Measurements from ENCODE around the gene MYOZ3.

Gene MYOZ3

DNA sequence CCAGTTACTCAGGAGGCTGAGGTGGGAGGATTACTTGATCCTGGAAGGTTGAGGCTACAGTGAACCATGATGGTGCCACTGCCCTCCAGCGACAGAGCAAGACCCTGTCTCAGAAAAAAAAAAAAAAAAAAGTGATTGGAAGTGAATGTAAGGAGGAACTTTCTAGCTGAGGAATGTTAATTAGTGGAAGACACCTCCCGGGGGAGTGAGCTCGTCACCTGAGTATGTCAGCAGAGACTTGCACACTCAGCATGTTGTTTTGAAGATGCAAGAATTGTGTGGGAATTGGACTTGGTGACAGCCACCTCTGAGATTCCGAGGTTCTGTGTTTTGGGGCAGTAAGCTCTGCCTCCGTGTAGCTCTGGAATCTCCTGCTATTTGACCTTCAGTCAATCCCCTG is 17.0 kb upstream of the MYOZ3 start:
- no peak for DNase-seq

DNA sequence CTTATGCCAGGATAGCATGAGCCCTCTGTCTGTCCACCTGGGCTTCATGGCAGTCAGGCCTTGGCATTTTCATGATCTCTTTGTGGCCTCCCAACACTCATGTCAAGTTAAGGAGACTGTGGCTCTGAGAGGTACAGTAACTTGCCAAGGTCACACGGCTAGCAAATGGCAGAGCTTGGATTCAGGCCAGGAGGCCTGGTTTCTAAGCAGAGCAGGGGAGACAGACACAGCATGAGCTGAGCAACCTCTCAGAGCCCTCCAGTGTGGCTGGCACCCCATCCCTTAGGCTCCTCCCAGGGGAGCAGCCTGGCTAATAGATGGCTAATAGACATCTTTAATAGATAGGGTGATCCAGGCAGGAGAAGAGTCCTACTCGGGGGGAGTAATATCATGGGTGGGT is 16.5 kb upstream of the MYOZ3 start:
- DNase-seq: no peak

- no peak for DNase-seq
Observed at GRCh38 chr5:150645070-150645700, 15.9 kb upstream of the MYOZ3 start.

GRCh38 chr5:150647275-150648251 is 13.5 kb upstream of the MYOZ3 start:
- no peak for DNase-seq

DNA sequence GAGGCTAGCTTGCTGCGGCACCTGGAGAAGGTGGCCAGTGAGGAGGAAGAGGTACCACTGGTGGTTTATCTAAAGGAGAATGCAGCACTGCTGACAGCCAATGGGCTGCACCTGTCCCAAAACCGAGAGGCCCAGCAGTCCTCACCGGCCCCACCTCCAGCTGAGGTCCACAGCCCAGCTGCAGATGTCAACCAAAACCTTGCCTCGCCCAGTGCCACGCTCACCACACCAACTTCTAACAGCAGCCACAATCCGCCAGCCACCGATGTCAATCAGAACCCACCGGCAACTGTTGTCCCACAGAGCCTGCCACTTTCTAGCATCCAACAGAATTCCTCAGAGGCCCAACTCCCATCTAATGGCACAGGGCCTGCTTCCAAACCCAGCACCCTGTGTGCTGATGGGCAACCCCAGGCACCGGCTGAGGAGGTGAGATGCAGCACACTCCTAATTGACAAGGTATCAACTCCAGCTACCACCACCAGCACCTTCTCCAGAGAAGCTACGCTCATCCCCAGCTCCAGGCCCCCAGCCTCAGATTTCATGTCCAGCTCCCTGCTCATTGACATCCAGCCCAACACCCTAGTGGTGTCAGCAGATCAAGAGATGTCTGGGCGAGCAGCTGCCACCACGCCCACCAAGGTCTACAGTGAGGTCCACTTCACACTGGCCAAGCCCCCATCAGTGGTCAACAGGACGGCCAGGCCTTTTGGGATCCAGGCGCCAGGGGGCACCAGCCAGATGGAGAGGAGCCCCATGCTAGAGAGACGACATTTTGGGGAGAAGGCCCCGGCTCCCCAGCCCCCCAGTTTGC is 12.6 kb upstream of the MYOZ3 start:
- DNase-seq: no peak

GRCh38 chr5:150649108-150650020 is 11.7 kb upstream of the MYOZ3 start:
- DNase-seq: no peak

DNA sequence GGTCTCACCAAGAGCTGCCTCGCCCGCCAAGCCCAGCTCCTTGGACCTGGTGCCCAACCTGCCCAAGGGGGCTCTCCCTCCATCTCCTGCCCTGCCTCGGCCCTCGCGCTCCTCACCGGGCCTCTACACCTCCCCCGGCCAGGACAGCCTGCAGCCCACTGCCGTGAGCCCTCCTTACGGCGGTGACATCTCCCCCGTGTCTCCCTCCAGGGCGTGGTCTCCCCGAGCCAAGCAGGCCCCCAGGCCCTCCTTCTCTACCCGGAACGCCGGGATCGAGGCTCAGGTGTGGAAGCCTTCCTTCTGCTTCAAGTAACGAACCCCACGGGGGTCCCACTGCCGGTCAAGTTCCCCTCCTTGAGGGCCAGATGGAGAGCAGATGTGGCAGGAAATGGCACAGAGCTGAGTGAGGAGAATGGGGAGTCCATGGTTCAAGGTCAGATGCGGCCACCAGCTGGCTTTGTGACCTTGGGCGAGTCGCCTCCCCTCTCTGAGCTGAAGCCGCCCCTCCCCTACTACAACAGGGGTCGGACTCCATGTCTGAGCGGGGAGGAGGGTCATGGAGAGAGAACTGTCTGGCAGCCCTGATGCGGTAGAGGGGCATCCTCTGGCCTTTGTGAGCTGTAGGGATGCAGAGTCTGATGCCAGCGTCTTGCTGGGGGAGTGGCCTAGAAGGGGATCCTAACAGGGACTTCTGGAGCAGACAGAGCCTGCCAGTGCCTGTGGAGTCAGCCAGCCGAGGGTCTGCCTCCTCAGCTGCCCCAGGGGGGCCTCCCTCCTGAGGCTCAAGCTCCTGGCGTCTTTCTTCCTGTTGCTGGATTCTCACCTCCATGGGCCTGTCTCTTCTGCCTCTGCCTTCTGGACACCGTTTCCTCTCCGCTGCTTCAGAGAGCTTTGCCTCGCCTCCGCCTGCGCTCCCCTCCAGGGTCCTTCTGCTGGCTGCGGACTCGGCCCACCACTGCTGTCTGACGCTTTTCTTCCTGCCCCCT is 10.7 kb upstream of the MYOZ3 start:
- no peak for DNase-seq

DNA sequence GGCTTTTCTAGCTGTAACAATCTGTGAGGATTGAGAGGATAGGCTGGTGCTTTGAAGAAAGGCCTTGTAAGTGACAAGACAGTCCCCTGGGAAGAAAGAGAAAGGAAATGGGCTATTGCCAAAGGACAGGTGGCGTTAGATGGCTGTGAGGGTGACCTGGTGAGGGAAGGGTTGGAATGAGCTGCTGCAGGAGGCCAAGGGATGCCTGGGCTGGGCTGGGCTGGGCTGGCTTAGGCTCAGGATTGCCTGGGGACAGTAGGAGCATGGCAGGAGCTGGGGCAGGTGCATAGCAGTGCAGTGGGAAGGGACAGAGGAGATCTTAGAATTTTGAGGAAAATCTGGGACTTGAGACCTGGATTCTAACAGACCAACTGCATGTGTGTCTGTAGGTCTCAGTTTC is 9.7 kb upstream of the MYOZ3 start:
- DNase-seq: no peak

GRCh38 chr5:150651924-150652671 is 9.0 kb upstream of the MYOZ3 start:
- DNase-seq: no peak

GRCh38 chr5:150653145-150653761 is 7.8 kb upstream of the MYOZ3 start:
- no peak for DNase-seq

- no peak for DNase-seq
Observed at GRCh38 chr5:150653762-150654556, 7.1 kb upstream of the MYOZ3 start.

DNA sequence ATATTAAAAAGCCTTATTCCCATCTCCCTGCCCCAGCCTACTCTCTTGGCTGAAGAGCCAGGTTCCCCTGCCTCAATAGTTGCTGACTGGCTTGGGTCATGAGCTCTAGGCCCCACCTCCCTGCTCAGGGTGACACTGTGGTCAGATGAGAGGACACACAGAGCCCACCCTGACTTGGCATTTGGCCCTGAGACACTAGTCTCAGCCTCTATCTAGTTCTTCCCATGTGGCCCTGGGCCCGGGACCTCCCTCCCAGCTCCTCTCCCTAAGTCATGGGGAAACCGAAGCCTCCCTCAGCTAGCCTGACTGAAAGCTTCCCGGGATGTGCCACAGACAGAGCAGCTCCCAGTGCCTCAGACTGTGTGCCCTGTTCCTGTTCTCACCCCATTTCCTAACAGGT is 5.8 kb upstream of the MYOZ3 start:
- no peak for DNase-seq

DNA sequence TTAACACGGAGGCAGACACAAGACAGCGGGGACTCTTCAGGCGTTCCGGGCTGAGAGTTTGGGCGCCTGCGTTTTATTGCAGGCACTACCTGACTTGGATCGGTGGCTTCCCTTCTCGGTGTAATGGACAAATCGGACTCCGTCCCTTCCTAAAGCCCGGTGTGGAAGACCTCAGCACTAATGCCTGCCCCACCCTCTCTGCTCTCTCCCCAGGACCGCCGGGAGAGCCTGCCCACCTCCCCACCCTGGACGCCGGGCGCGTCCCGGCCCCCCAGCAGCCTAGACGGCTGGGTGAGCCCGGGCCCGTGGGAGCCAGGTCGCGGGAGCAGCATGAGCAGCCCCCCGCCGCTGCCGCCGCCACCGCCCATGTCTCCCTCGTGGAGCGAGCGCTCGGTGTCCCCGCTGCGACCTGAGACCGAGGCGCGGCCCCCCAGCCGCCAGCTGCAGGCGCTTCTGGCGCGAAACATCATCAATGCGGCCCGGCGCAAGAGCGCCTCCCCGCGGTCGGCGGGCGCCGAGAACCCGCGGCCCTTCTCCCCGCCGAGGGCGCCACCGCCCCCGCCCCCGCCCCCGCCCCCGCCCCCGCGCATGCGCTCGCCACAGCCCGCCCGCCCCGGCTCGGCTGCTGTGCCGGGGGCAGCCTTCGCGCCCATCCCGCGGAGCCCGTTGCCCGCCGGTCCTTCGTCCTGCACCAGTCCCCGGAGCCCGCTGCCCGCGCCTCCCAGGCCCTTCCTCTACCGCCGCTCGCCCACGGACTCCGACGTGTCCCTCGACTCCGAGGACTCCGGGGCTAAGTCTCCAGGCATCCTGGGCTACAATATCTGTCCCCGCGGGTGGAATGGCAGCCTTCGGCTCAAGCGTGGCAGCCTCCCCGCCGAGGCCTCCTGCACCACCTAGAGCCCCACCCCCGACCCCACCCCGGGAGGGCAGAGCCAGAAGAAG is 4.6 kb upstream of the MYOZ3 start:
- peak; percentile 86 to 87 for DNase-seq

DNA sequence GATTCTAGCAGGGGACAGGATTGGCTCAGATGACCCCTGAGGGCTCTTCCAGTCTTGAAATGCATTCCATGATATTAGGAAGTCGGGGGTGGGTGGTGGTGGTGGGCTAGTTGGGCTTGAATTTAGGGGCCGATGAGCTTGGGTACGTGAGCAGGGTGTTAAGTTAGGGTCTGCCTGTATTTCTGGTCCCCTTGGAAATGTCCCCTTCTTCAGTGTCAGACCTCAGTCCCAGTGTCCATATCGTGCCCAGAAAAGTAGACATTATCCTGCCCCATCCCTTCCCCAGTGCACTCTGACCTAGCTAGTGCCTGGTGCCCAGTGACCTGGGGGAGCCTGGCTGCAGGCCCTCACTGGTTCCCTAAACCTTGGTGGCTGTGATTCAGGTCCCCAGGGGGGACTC is 2.9 kb upstream of the MYOZ3 start:
- no peak for DNase-seq

GRCh38 chr5:150658699-150659265 is 2.3 kb upstream of the MYOZ3 start:
- DNase-seq: no peak

GRCh38 chr5:150659360-150660107 is 1.5 kb upstream of the MYOZ3 start:
- DNase-seq: no peak
